GM19438 (cell line): Measurements from ENCODE around the gene MACF1.
"Not testable (repeated sequence)": the region's sequence is repeated elsewhere in the genome, so short reads cannot be mapped to it uniquely, and the experiment has no call there.

Source experiments
- ATAC-seq: cut with Tn5 transposase; IDR thresholded peaks from one replicate; pipeline ENCODE4 v1.9.1; 2021; ENCODE audit warnings: low read depth; ENCODE audit not compliant: unreplicated experiment

Gene MACF1

GRCh38 chr1:39526466-39527189, 322.1 kb downstream of the MACF1 start:
- ATAC-seq, result no peak

- ATAC-seq, result not testable (repeated sequence)
These were observed 322.7 kb downstream of the MACF1 start for GRCh38 chr1:39527190-39527579.

GRCh38 chr1:39528082-39528481, 323.6 kb downstream of the MACF1 start:
- ATAC-seq, result no peak

GRCh38 chr1:39529901-39530535, 325.5 kb downstream of the MACF1 start:
- no peak for ATAC-seq

GRCh38 chr1:39531526-39531925, 327.0 kb downstream of the MACF1 start:
- no peak for ATAC-seq

GRCh38 chr1:39533442-39533841, 328.9 kb downstream of the MACF1 start:
- no peak for ATAC-seq
